ENCODE data around the gene PITRM1. TPM values are rescaled to one million over a fixed set of nuclear protein-coding genes. Genes with fewer than 3 reads are reported as not detected.

The PITRM1 gene
- total RNA-seq, 1 donor: 84.6 TPM

GRCh38 chr10:3115685-3116084 is 56.9 kb downstream of the PITRM1 start:
- no peak for DNase-seq (ENCODE audit: low read depth)
- no peak overlapping the region for H3K4me3 ChIP-seq (ENCODE audit: low read depth, low read length)
- TF ChIP-seq, protein P1, sequence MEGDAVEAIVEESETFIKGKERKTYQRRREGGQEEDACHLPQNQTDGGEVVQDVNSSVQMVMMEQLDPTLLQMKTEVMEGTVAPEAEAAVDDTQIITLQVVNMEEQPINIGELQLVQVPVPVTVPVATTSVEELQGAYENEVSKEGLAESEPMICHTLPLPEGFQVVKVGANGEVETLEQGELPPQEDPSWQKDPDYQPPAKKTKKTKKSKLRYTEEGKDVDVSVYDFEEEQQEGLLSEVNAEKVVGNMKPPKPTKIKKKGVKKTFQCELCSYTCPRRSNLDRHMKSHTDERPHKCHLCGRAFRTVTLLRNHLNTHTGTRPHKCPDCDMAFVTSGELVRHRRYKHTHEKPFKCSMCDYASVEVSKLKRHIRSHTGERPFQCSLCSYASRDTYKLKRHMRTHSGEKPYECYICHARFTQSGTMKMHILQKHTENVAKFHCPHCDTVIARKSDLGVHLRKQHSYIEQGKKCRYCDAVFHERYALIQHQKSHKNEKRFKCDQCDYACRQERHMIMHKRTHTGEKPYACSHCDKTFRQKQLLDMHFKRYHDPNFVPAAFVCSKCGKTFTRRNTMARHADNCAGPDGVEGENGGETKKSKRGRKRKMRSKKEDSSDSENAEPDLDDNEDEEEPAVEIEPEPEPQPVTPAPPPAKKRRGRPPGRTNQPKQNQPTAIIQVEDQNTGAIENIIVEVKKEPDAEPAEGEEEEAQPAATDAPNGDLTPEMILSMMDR (IDR thresholded peaks at IDR 0.05; ENCODE audit: insufficient read depth, low read depth, low read length): no peak

DNA sequence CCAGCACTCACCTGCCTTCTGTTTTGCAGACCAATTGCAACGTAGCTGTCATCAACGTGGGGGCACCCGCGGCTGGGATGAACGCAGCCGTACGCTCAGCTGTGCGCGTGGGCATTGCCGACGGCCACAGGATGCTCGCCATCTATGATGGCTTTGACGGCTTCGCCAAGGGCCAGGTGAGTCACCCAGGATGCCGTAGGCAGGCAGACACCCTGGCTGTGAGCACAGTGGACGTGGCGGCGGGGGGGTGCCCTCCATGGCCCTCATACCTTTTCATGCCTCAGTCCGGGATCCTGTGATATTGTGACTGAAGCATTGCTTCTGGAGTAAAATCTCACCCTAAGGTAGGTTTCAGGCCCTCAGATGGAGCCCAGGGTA is 59.2 kb downstream of the PITRM1 start:
- DNase-seq (ENCODE audit: low read depth): no peak
- TF ChIP-seq, protein P1 (IDR thresholded peaks at IDR 0.05; ENCODE audit: insufficient read depth, low read depth, low read length): no peak
- no peak overlapping the region for H3K4me3 ChIP-seq (ENCODE audit: low read depth, low read length)

DNA sequence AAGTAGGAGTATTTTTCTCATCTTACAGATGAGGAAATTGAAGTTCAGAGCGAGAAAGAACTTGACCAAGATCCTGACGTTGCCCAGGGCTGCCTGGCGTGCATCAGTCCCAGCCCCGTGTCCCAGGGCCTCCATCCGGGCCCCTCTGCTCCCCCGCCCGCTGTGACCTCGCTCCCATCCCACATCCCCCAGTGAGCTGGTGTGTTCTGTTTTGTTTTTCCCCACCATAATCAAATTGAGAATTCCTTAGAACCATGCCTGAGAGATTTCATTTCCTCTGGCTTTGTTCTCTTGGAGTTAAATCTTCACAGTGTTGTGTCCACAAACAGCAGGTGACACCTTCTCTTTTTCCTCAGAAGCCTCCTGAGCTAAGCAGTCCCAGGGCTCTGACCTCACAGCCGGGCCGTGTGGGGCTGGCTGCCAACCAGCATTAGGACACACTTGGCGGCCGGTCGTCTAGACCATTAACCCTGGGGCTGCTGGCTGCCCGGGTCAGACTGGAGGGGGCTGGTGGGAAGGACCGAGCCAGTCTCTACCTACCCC is 60.9 kb downstream of the PITRM1 start:
- TF ChIP-seq, protein P1 (IDR thresholded peaks at IDR 0.05; ENCODE audit: insufficient read depth, low read depth, low read length): no peak
- no peak overlapping the region for H3K4me3 ChIP-seq (ENCODE audit: low read depth, low read length)
- DNase-seq (ENCODE audit: low read depth): no peak

GRCh38 chr10:3110782-3111620 is 61.6 kb downstream of the PITRM1 start:
- no peak for DNase-seq (ENCODE audit: low read depth)
- TF ChIP-seq, protein P1 (IDR thresholded peaks at IDR 0.05; ENCODE audit: insufficient read depth, low read depth, low read length): no peak

GRCh38 chr10:3109633-3110032 is 62.9 kb downstream of the PITRM1 start:
- no peak for DNase-seq (ENCODE audit: low read depth)
- no peak overlapping the region for H3K4me3 ChIP-seq (ENCODE audit: low read depth, low read length)
- TF ChIP-seq, protein P1 (IDR thresholded peaks at IDR 0.05; ENCODE audit: insufficient read depth, low read depth, low read length): no peak

More at GRCh38 chr10:3110782-3111620, 61.6 kb downstream of the PITRM1 start:
- H3K4me3 ChIP-seq (ENCODE audit: low read depth, low read length): no peak overlapping the region

- DNase-seq (ENCODE audit: low read depth): no peak
- no peak overlapping the region for H3K4me3 ChIP-seq (ENCODE audit: low read depth, low read length)
- TF ChIP-seq, protein P1 (IDR thresholded peaks at IDR 0.05; ENCODE audit: insufficient read depth, low read depth, low read length): no peak
Measured at GRCh38 chr10:3109196-3109595, 63.4 kb downstream of the PITRM1 start.
